ENCODE data around the gene ASB5. TPM values are rescaled to one million over a fixed set of nuclear protein-coding genes. Genes with fewer than 3 reads are reported as not detected.
"Not testable (repeated sequence)": the region's sequence is repeated elsewhere in the genome, so short reads cannot be mapped to it uniquely, and the experiment has no call there.

ASB5 gene
- total and polyA plus RNA-seq, 2 donors from 2014 or later: 0.25 to 0.37 TPM

DNA sequence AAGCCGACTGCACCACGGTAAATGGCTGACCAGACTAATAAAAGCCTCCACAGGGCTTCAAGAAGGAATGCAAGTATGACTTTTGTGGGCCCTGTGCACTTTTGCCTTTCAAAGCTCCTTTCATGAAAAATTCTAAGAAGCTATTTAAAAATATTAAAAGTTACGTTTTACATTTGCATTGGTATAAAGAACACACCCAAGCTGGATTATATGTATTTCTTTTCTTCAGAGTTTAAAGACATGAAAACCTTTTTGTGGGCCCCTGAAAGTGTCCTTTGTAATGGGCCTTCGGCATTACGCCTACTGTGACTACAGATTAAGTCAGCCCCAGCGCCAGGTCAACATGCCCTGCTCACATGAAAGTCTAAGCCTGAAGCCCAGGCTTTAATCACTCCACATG lies 20.5 kb upstream of the ASB5 start:
- TF ChIP-seq CTCF (IDR thresholded peaks at IDR 0.05; ENCODE audit: borderline replicate concordance, extremely low read depth, insufficient read depth): no peak
- H3K9me3 ChIP-seq (ENCODE audit: control insufficient read depth in 2 of 3, insufficient read depth in 1 of 3, low read length in 3 of 3): no peaks in the 10 kb centered on the region

DNA sequence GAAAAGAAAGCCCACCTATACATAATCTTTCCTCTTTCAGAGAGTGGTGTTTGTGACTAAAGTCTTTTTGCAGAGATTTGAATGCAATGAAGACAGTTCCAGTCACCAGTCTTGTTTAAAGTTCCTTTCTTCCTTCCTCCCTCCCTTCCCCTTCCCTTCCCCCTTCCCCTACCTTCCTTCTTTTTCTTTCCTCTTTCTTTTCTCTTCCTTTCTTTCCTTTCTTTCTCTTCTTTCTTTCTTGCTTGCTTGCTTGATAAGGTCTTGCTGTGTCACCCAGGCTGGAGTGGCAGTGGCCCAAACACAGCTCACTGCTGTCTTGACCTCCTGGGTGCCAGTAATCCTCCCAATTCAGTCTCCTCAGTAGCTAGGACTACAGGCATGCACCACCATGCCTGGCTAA lies 19.0 kb upstream of the ASB5 start:
- FAIRE-seq (no peak), DNase-seq (no peak)
- Histone ChIP-seq H3K27ac (ENCODE audit: low read depth in 2 of 2, low read length in 2 of 2) (no peak overlapping the region), H3K9me3 (ENCODE audit: control insufficient read depth in 2 of 3, insufficient read depth in 1 of 3, low read length in 3 of 3) (no peaks in the 10 kb centered on the region), H3K36me3 (ENCODE audit: control insufficient read depth in 2 of 3, insufficient read depth in 3 of 3, low read length in 3 of 3) (no peaks in the 10 kb centered on the region), H3K9ac (ENCODE audit: low read length in 3 of 3) (no peak overlapping the region), H3K4me3 (ENCODE audit: low read length in 3 of 3) (no peak overlapping the region), H3K4me1 (ENCODE audit: control insufficient read depth in 2 of 3, insufficient read depth in 2 of 3, low read depth in 1 of 3, low read length in 3 of 3) (no peaks in the 10 kb centered on the region), H3K27me3 (ENCODE audit: control insufficient read depth, insufficient read depth, low read length) (no peaks in the 10 kb centered on the region)
- intact Hi-C loops (cut with DNase I): no loop called here
- TF ChIP-seq CTCF (IDR thresholded peaks at IDR 0.05; ENCODE audit: borderline replicate concordance, extremely low read depth, insufficient read depth): no peak

More for the DNA sequence above, 20.5 kb upstream of the ASB5 start:
- intact Hi-C loops (cut with DNase I): no loop called here
- FAIRE-seq: no peak
- Histone ChIP-seq H3K9ac (ENCODE audit: low read length in 3 of 3) (no peak overlapping the region), H3K36me3 (ENCODE audit: control insufficient read depth in 2 of 3, insufficient read depth in 3 of 3, low read length in 3 of 3) (no peaks in the 10 kb centered on the region), H3K4me1 (ENCODE audit: control insufficient read depth in 2 of 3, insufficient read depth in 2 of 3, low read depth in 1 of 3, low read length in 3 of 3) (no peaks in the 10 kb centered on the region), H3K27me3 (ENCODE audit: control insufficient read depth, insufficient read depth, low read length) (no peaks in the 10 kb centered on the region), H3K27ac (ENCODE audit: low read depth in 2 of 2, low read length in 2 of 2) (no peak overlapping the region), H3K4me3 (ENCODE audit: low read length in 3 of 3) (no peak overlapping the region)
- DNase-seq: no peak

- H3K9me3 ChIP-seq (ENCODE audit: control insufficient read depth in 2 of 3, insufficient read depth in 1 of 3, low read length in 3 of 3): no peaks in the 10 kb centered on the region
- intact Hi-C loops (cut with DNase I): no loop called here
- H3K4me3 ChIP-seq (ENCODE audit: low read length in 3 of 3): no peak overlapping the region
- no peaks in the 10 kb centered on the region for H3K4me1 ChIP-seq (ENCODE audit: control insufficient read depth in 2 of 3, insufficient read depth in 2 of 3, low read depth in 1 of 3, low read length in 3 of 3)
- no peaks in the 10 kb centered on the region for H3K27me3 ChIP-seq (ENCODE audit: control insufficient read depth, insufficient read depth, low read length)
- no peaks in the 10 kb centered on the region for H3K36me3 ChIP-seq (ENCODE audit: control insufficient read depth in 2 of 3, insufficient read depth in 3 of 3, low read length in 3 of 3)
- FAIRE-seq: no peak
- DNase-seq: no peak
- H3K27ac ChIP-seq (ENCODE audit: low read depth in 2 of 2, low read length in 2 of 2): no peak overlapping the region
- no peak for TF ChIP-seq CTCF (IDR thresholded peaks at IDR 0.05; ENCODE audit: borderline replicate concordance, extremely low read depth, insufficient read depth)
- H3K9ac ChIP-seq (ENCODE audit: low read length in 3 of 3): no peak overlapping the region
Observed at GRCh38 chr4:176287546-176287945, 18.5 kb upstream of the ASB5 start.

- H3K27me3 ChIP-seq (ENCODE audit: control insufficient read depth, insufficient read depth, low read length): no peaks in the 10 kb centered on the region
- no peak overlapping the region for H3K27ac ChIP-seq (ENCODE audit: low read depth in 2 of 2, low read length in 2 of 2)
- no peaks in the 10 kb centered on the region for H3K9me3 ChIP-seq (ENCODE audit: control insufficient read depth in 2 of 3, insufficient read depth in 1 of 3, low read length in 3 of 3)
- no peaks in the 10 kb centered on the region for H3K4me1 ChIP-seq (ENCODE audit: control insufficient read depth in 2 of 3, insufficient read depth in 2 of 3, low read depth in 1 of 3, low read length in 3 of 3)
- no peak overlapping the region for H3K4me3 ChIP-seq (ENCODE audit: low read length in 3 of 3)
- DNase-seq: no peak
- no peak overlapping the region for H3K9ac ChIP-seq (ENCODE audit: low read length in 3 of 3)
- intact Hi-C loops (cut with DNase I): no loop called here
- FAIRE-seq: no peak
- TF ChIP-seq CTCF (IDR thresholded peaks at IDR 0.05; ENCODE audit: borderline replicate concordance, extremely low read depth, insufficient read depth): no peak
- H3K36me3 ChIP-seq (ENCODE audit: control insufficient read depth in 2 of 3, insufficient read depth in 3 of 3, low read length in 3 of 3): no peaks in the 10 kb centered on the region
Observed at GRCh38 chr4:176286728-176287127, 17.7 kb upstream of the ASB5 start.

DNA sequence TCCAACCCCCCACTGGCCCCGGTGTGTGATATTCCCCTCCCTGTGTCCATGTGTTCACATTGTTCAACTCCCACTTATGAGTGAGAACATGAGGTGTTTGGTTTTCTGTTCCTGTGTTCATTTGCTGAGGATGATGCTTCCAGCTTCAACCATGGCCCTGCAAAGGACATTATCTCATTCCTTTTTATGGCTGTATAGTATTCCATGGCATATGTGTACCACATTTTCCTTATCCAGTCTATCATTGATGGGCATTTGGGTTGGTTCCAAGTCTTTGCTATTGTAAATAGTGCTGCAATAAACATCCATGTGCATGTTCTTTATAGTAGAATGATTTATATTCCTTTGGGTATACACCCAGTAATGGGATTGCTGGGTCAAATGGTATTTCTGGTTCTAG lies 10.5 kb upstream of the ASB5 start:
- intact Hi-C loops (cut with DNase I); H3K4me1 ChIP-seq (ENCODE audit: control insufficient read depth in 2 of 3, insufficient read depth in 2 of 3, low read depth in 1 of 3, low read length in 3 of 3); H3K9ac ChIP-seq (ENCODE audit: low read length in 3 of 3); DNase-seq; FAIRE-seq; H3K36me3 ChIP-seq (ENCODE audit: control insufficient read depth in 2 of 3, insufficient read depth in 3 of 3, low read length in 3 of 3); H3K9me3 ChIP-seq (ENCODE audit: control insufficient read depth in 2 of 3, insufficient read depth in 1 of 3, low read length in 3 of 3); H3K27me3 ChIP-seq (ENCODE audit: control insufficient read depth, insufficient read depth, low read length); H3K27ac ChIP-seq (ENCODE audit: low read depth in 2 of 2, low read length in 2 of 2); H3K4me3 ChIP-seq (ENCODE audit: low read length in 3 of 3): not testable (repeated sequence)

Measured in kidney (tissue), 14 donors.